ENCODE data around the gene PPP1R13L. TPM values are rescaled to one million over a fixed set of nuclear protein-coding genes. Genes with fewer than 3 reads are reported as not detected.
A peak's percentile ranks its signal among the peaks of the same experiment; 100 is the strongest.

Gene PPP1R13L
- total RNA-seq, 2 experiments from 2014 or later = 7.8 to 15.5 TPM

- intact Hi-C loops (cut with micrococcal nuclease; ENCODE audit: unreplicated experiment) = no loop called here
- no peak for DNase-seq (ENCODE audit: low spot score)
- ChIA-PET CTCF (ENCODE audit: unreplicated experiment) (no interaction called here), POLR2A (interaction anchor here (0.7 kb wide), 1 partner anchor 12 kb away, joined by 3 read pairs; no protein-coding TSS in a partner anchor)
- Histone ChIP-seq H4K20me1 (ENCODE audit: insufficient read depth, low read length) (no peaks in the 10 kb centered on the region), H3K27ac (ENCODE audit: low read depth, low read length, poor library complexity, severe bottlenecking) (peak overlapping the region; percentile 26), H3K4me1 (ENCODE audit: insufficient read depth, low read length, poor library complexity, severe bottlenecking) (peaks cover 44% of the 10 kb centered on the region), H2AFZ (ENCODE audit: low read length) (no peak overlapping the region; the same call in 1 of the 2 replicates), H3K4me2 (ENCODE audit: low read length) (0 out of 2 replicates have a peak overlapping the region, but pooled peaks have one; percentile 99), H3K9me3 (ENCODE audit: low read length) (peaks cover 2% of the 10 kb centered on the region; the same call in 1 of the 2 replicates), H3K4me3 (ENCODE audit: low read depth, low read length, poor library complexity, severe bottlenecking) (no peak overlapping the region), H3K79me2 (ENCODE audit: insufficient read depth, low read depth, low read length) (no peaks in the 10 kb centered on the region), H3K9me2 (ENCODE audit: insufficient read depth, low read length) (no peaks in the 10 kb centered on the region), H3K36me3 (ENCODE audit: insufficient read depth, low read length) (no peaks in the 10 kb centered on the region)
- BruUV-seq (replicated peaks) = no TSS peak
- TF ChIP-seq CTCF (conservative IDR thresholded peaks at IDR 0.05; ENCODE audit: low read length) (no peak), EZH2phosphoT487 (IDR thresholded peaks at IDR 0.05; ENCODE audit: borderline replicate concordance, low read depth, low read length) (no peak)
Observed at GRCh38 chr19:45442408-45442777, 37.5 kb upstream of the PPP1R13L start.

GRCh38 chr19:45440873-45441654 is 36.2 kb upstream of the PPP1R13L start:
- BruUV-seq (replicated peaks) = no TSS peak
- Histone ChIP-seq H2AFZ (ENCODE audit: low read length) (no peak overlapping the region), H3K4me2 (ENCODE audit: low read length) (peak overlapping the region; percentile 67; the same call in 1 of the 2 replicates), H3K36me3 (ENCODE audit: insufficient read depth, low read length) (no peaks in the 10 kb centered on the region), H3K4me1 (ENCODE audit: insufficient read depth, low read length, poor library complexity, severe bottlenecking) (peaks cover 44% of the 10 kb centered on the region), H3K79me2 (ENCODE audit: insufficient read depth, low read depth, low read length) (no peaks in the 10 kb centered on the region), H3K4me3 (ENCODE audit: low read depth, low read length, poor library complexity, severe bottlenecking) (no peak overlapping the region), H3K9me2 (ENCODE audit: insufficient read depth, low read length) (no peaks in the 10 kb centered on the region), H4K20me1 (ENCODE audit: insufficient read depth, low read length) (no peaks in the 10 kb centered on the region), H3K9me3 (ENCODE audit: low read length) (peaks cover 3% of the 10 kb centered on the region; the same call in 1 of the 2 replicates), H3K27ac (ENCODE audit: low read depth, low read length, poor library complexity, severe bottlenecking) (peak overlapping the region; percentile 58)
- no peak for DNase-seq (ENCODE audit: low spot score)
- CTCF ChIA-PET (ENCODE audit: unreplicated experiment) = interaction anchor here (0.5 kb wide), 1 partner anchor 36 kb away, joined by 3 read pairs; no protein-coding TSS in a partner anchor
- TF ChIP-seq EZH2phosphoT487 (IDR thresholded peaks at IDR 0.05; ENCODE audit: borderline replicate concordance, low read depth, low read length) = no peak
- TF ChIP-seq CTCF (conservative IDR thresholded peaks at IDR 0.05; ENCODE audit: low read length) = no peak
- POLR2A ChIA-PET = interaction anchor here (2.0 kb wide), 1 partner anchor 38 kb away, joined by 6 read pairs; no protein-coding TSS in a partner anchor
- intact Hi-C loops (cut with micrococcal nuclease; ENCODE audit: unreplicated experiment) = no loop called here

DNA sequence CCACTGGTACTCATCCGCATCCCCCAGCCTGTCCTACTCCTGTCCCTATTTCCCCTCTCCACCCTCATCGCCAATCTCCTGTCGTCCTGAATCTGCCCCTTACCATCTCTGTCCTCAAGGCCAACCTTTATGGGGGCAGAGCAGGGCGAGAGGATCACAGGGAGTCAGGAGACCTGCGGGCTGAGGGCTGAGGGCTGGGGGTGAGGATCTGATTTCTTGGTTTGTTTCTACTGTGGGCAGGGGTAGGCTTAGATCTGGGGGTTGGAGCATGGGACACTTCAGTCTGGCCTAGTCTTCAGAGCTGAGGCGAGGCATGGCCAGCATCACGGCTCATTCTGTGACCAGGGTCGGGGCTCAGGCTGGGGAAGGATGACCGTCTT is 35.4 kb upstream of the PPP1R13L start:
- Histone ChIP-seq H3K9me2 (ENCODE audit: insufficient read depth, low read length) (no peaks in the 10 kb centered on the region), H3K36me3 (ENCODE audit: insufficient read depth, low read length) (no peaks in the 10 kb centered on the region), H3K4me1 (ENCODE audit: insufficient read depth, low read length, poor library complexity, severe bottlenecking) (peaks cover 42% of the 10 kb centered on the region), H4K20me1 (ENCODE audit: insufficient read depth, low read length) (no peaks in the 10 kb centered on the region), H3K4me3 (ENCODE audit: low read depth, low read length, poor library complexity, severe bottlenecking) (peak overlapping the region; percentile 69), H3K9me3 (ENCODE audit: low read length) (peaks cover 3% of the 10 kb centered on the region; the same call in 1 of the 2 replicates), H3K4me2 (ENCODE audit: low read length) (peak overlapping the region; percentile 67), H3K27ac (ENCODE audit: low read depth, low read length, poor library complexity, severe bottlenecking) (peak overlapping the region; percentile 58), H2AFZ (ENCODE audit: low read length) (peak overlapping the region; percentile 42), H3K79me2 (ENCODE audit: insufficient read depth, low read depth, low read length) (no peaks in the 10 kb centered on the region)
- intact Hi-C loops (cut with micrococcal nuclease; ENCODE audit: unreplicated experiment) = no loop called here
- BruUV-seq (replicated peaks) = no TSS peak
- TF ChIP-seq EZH2phosphoT487 (IDR thresholded peaks at IDR 0.05; ENCODE audit: borderline replicate concordance, low read depth, low read length) = no peak
- TF ChIP-seq CTCF (conservative IDR thresholded peaks at IDR 0.05; ENCODE audit: low read length) = no peak
- ChIA-PET POLR2A (interaction anchor here (2.0 kb wide), 1 partner anchor 38 kb away, joined by 6 read pairs; no protein-coding TSS in a partner anchor), CTCF (ENCODE audit: unreplicated experiment) (interaction anchor here (0.5 to 0.6 kb wide), 2 partner anchors 36 to 104 kb away, joined by 3 read pairs; no protein-coding TSS in a partner anchor)
- no peak for DNase-seq (ENCODE audit: low spot score)

Data from OCI-LY7 (cell line).